Stimulated activated CD8-positive, alpha-beta memory T cell treated with anti-CD3 and anti-CD28 coated beads, Interleukin-12 subunit alpha, Interleukin-12 subunit beta, amount 100 ng/mL, for 24 hours (primary cell): ENCODE results near the gene SUSD3.
"Not testable (repeated sequence)": the region's sequence is repeated elsewhere in the genome, so short reads cannot be mapped to it uniquely, and the experiment has no call there.

Experiments used
- DNase-seq: peaks from one replicate; pipeline ENCODE4 v3.0.0-alpha.2; 2020; ENCODE audit errors: extremely low read depth

Gene SUSD3

GRCh38 chr9:93111001-93111370 is 52.5 kb downstream of the SUSD3 start:
- no peak for DNase-seq

DNA sequence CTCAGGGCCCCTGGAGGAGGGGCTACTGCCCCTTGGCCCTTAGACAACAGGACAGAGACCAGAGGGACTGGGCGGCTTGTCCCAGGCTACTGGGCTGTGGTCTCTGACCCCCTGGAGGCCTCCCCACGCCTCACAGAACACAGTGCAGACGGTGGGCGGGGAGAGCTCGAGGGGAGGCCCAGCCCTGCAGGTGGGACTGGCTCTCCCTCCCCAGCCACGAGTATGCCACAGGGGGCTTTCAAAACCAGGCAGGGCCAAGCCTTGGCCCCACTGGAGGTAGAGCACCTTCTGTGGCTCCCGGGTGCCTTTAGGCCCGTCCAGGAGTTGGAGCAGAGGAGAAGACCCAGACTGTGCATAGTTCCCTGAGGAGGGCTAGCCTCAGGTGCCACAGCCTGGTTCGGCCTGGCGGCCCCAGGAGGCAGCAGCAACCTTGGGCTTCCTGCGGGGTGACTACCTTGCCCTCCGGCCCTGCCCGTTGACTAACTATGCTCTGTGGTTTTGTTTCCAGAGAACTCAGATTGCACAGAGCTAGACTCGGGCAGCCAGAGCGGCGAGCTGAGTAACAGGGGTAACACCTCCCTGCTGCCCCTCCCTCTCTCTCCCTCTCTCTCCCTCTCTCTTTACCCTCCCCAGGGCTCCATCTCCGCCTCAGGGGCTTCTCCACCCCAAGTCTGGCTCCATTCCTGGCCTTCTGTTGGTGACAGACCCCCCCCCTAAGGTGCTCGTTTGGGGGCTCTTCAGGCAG is 53.0 kb downstream of the SUSD3 start:
- DNase-seq: no peak

GRCh38 chr9:93112116-93112863 is 53.8 kb downstream of the SUSD3 start:
- no peak for DNase-seq

GRCh38 chr9:93112864-93113389 is 54.4 kb downstream of the SUSD3 start:
- DNase-seq: no peak

DNA sequence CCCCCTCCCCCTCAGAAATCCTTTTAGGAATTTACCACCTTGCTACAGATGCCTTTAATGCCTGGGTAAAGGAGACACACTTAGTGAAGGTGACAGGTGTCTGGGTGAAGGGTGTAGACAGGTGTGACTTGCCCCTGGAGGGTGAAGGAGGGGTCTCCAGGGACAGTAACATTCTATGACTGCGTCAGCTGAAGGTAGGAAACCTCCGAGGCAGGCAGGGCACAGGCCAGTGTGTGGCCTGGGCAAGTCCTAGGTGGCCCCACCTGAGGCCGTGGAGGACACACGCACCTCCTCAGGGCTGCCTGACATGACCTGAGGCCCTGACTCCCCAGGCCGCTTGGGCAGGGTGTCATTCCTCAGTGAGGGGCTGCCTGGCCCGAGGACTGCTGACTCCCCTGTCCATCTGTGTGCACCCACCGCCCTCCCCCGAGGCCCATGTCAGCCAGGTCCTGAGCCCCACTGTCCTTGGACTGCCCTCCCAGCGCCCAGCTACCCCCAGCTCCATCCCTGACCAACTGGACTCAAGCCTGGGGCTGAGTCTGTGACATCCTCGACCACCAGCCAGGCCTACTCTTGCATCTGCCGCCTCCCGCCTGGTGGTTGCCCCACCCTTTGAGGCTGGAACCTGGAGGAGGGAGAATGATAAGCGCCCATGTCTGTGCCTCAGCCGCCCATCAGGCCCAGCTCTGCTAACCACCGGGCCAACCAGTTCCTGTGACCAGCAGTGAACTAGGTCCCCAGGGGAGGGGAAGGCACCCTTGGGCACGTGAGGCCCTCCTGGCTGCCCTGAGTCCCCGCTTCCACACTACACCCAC is 55.9 kb downstream of the SUSD3 start:
- no peak for DNase-seq

GRCh38 chr9:93114984-93115335 is 56.5 kb downstream of the SUSD3 start:
- no peak for DNase-seq

GRCh38 chr9:93115486-93116071 is 57.1 kb downstream of the SUSD3 start:
- no peak for DNase-seq

GRCh38 chr9:93116072-93116961 is 57.8 kb downstream of the SUSD3 start:
- no peak for DNase-seq

DNA sequence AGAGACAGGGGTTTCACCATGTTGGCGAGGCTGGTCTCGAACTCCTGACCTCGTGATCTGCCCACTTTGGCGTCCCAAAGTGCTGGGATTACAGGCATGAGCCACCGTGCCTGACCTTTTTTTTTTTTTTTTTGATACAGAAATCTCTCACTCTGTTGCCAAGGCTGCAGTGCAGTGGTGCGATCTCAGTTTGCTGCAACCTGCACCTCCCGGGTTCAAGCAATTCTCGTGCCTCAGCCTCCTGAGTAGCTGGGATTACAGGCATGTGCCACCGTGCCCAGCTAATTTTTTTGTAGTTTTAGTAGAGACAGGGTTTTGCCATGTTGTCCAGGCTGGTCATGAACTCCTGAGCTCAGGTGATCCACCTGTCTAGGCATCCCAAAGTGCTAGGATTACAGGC is 59.0 kb downstream of the SUSD3 start:
- not testable (repeated sequence) for DNase-seq

DNA sequence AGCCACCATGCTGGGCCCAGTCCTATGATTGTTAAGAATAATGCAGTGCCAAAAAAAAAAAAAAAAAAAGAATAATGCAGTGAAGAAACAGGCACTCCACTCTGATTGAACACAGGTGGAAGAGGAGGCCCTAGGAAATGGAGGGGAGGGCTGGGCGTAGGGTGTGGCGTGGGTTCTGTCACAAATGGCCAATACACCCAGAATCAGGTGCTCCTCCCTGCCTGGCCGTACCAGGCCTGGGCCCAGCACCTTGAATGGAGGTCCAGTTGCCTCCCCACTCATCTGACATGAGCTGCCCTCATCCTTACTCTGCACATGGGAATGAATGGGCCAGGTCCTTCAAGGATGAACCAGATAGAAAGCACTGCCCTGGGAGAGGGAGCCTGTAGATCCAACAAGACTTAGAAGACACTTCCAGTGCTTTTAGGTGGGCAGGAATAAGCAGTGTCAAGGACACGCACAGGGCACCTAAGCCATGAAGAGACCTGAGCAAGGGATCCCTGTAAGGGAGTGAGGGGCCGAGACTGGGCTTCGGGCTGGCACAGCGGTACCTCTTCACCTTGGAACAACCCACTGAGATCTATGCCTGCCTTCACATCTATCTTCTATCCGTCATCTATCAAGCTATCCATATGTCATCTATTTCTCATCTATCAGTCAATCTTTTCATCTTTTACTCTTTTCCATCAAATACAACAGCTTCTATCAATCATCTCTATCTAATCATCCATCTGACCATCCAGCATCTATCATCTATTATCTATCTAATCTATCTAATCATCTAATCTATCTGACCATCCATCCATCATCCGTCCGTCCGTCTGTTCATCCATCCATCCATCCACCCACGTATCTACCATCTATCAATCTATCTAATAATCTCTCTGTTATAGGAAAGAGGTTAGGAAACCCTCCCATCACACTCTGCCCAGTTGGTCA is 59.7 kb downstream of the SUSD3 start:
- DNase-seq: no peak

DNA sequence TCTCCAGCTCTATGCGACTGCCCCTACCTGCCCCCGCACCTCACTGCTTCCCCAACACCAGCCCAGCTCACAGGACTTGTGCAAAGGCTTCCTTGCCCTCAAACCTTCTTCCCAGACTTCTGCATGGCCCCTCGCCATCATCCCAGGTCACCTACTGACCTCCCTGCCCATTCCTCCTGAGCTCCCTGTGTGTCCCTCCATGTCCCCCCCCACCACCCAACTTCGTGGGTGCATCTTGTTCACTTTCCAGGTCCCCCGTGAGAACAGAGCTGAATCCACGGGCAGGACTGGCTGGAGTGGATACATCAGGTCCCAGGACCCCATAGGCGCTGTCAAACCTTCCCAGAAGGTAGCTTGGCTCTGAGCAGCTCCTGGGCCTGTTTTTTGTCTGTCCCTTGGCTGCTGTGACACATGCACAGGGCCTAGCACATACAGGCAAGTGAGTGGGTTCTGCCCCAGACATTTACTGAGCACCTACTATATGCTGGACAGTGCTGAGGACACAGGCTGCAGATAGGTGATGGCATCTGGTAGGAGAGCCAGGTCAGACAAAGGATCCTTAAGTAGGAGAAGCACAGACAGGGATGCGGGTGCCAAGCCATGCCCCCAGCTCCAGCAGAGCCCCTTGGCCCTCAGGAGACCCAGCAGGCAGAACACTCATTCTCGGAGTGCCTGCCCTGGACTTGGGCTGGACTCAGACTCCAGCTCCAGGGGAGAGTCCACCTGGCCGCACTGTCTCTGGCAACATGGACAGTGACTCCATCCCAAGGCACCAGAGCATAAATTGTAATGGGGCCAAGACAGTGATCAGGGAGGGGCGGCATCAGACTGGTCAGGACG is 60.6 kb downstream of the SUSD3 start:
- no peak for DNase-seq

- DNase-seq: no peak
These were observed 61.1 kb downstream of the SUSD3 start for GRCh38 chr9:93119703-93119952.

DNA sequence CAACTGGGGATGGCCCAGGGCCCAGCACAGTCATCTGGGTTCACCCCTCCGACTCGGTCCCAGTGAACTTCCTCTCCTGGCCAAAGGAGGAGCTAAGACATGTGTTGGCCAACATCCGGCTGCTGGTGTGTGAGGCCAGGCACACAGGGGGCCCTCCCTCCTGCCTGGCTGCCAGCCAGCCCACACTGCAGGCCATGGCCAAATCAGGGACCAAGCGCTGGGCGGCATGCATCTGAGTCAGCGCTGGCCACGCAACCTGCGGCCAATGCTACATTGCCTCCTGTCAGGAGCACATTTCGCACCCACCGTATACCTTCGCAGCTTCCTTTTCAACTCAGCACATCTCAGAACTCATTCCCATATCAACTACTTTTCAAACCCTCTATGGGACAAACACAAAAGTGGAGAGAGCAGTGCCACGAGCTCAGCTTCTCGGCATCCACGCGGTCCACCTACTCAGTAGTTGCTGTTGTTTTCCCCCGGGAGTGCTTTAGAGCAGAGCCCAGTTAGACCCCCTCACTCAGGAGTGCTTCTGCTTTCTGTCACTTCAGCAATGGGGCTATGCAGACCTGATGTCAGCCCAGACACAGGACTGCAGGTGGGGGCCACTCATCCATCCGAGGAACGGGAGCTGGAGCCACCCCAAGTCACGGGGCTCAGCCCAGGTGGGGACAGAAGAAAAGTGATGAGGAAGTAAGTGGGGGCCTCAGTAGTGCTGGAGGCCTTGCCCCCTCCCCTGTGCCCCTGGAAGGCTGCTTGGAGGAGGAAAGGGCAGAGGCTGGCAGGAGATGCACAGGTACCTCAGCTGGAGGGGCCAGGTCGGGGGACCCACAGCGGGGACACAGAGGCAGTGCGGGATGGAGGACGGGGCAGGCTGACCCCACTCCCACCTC is 61.7 kb downstream of the SUSD3 start:
- DNase-seq: no peak

GRCh38 chr9:93120846-93121315 is 62.4 kb downstream of the SUSD3 start:
- DNase-seq: no peak

GRCh38 chr9:93121316-93122241 is 63.1 kb downstream of the SUSD3 start:
- DNase-seq: no peak

- DNase-seq: no peak
These were observed 64.3 kb downstream of the SUSD3 start for GRCh38 chr9:93122721-93123221.
